Nephron progenitor cell (in vitro differentiated cells): Measurements from ENCODE around the gene UBE2QL1.

ENCODE experiments used
- DNase-seq: peaks from one replicate; pipeline ENCODE4 v3.0.0; 2021
- H3K27ac Mint-ChIP-seq: 2 replicates; pipeline ENCODE4 v1.8.0; 2021; ENCODE audit warnings: mild to moderate bottlenecking, moderate library complexity, mixed read lengths
- H3K27me3 Mint-ChIP-seq: 2 replicates; pipeline ENCODE4 v1.8.0; 2021; ENCODE audit warnings: mild to moderate bottlenecking, low read depth, mixed read lengths; ENCODE audit not compliant: poor library complexity
- H3K36me3 Mint-ChIP-seq: 2 replicates; pipeline ENCODE4 v1.8.0; 2021; ENCODE audit warnings: low read depth, mixed read lengths
- H3K4me1 Mint-ChIP-seq: 2 replicates; pipeline ENCODE4 v1.8.0; 2021; ENCODE audit warnings: mixed read lengths
- H3K4me3 Mint-ChIP-seq: 2 replicates; pipeline ENCODE4 v1.8.0; 2021; ENCODE audit warnings: mild to moderate bottlenecking, moderate library complexity, mixed read lengths
- H3K9me3 Mint-ChIP-seq: 2 replicates; pipeline ENCODE4 v1.8.0; 2021; ENCODE audit warnings: mild to moderate bottlenecking, moderate library complexity, mixed read lengths
- CTCF ChIP-seq: fragments of 200-600 bp; sonication (generic); IDR thresholded peaks from 2 replicates; pipeline ENCODE4 v1.5.0; 2021; ENCODE audit warnings: antibody characterized with exemption

UBE2QL1 gene

GRCh38 chr5:6448622-6449464 is at the start of gene UBE2QL1:
UBE2QL1 (plus strand) TSS chr5:6448859; CDS start chr5:6448894, 35 bp downstream.
- Mint-ChIP-seq H3K27me3 (peaks cover 72% of the 10 kb centered on the region), H3K36me3 (no peaks in the 10 kb centered on the region), H3K9me3 (no peaks in the 10 kb centered on the region), H3K4me1 (peaks cover 17% of the 10 kb centered on the region), H3K4me3 (peak within 1 kb of the TSS; percentile 93), H3K27ac (peak within 1 kb of the TSS; percentile 33)
- DNase-seq: peak; percentile 49
- TF ChIP-seq CTCF: no peak

GRCh38 chr5:6399980-6400910 is 48.4 kb upstream of the UBE2QL1 start:
- Mint-ChIP-seq H3K4me3 (no peak overlapping the region), H3K4me1 (peaks cover 6% of the 10 kb centered on the region), H3K27ac (no peak overlapping the region), H3K36me3 (no peaks in the 10 kb centered on the region), H3K27me3 (peaks cover 29% of the 10 kb centered on the region), H3K9me3 (peaks cover 8% of the 10 kb centered on the region)
- DNase-seq: no peak
- TF ChIP-seq CTCF: no peak

- Mint-ChIP-seq H3K27ac (no peak overlapping the region), H3K4me1 (peaks cover 1% of the 10 kb centered on the region), H3K36me3 (no peaks in the 10 kb centered on the region), H3K9me3 (peaks cover 7% of the 10 kb centered on the region), H3K27me3 (peaks cover 30% of the 10 kb centered on the region), H3K4me3 (no peak overlapping the region)
- no peak for DNase-seq
- no peak for TF ChIP-seq CTCF
Observed at GRCh38 chr5:6401410-6401809, 47.2 kb upstream of the UBE2QL1 start.

GRCh38 chr5:6402939-6403338 is 45.7 kb upstream of the UBE2QL1 start:
- no peak overlapping the region for H3K27ac Mint-ChIP-seq
- H3K27me3 Mint-ChIP-seq: peaks cover 35% of the 10 kb centered on the region
- peaks cover under 1% of the 10 kb centered on the region for H3K9me3 Mint-ChIP-seq
- TF ChIP-seq CTCF: no peak
- H3K4me3 Mint-ChIP-seq: no peak overlapping the region
- no peaks in the 10 kb centered on the region for H3K36me3 Mint-ChIP-seq
- H3K4me1 Mint-ChIP-seq: no peaks in the 10 kb centered on the region
- DNase-seq: no peak

GRCh38 chr5:6403416-6403815 is 45.2 kb upstream of the UBE2QL1 start:
- Mint-ChIP-seq H3K4me1 (no peaks in the 10 kb centered on the region), H3K9me3 (no peaks in the 10 kb centered on the region), H3K36me3 (no peaks in the 10 kb centered on the region), H3K27me3 (peaks cover 30% of the 10 kb centered on the region), H3K27ac (no peak overlapping the region), H3K4me3 (no peak overlapping the region)
- DNase-seq: no peak
- no peak for TF ChIP-seq CTCF
